DOHH2 (cell line): ENCODE data around the gene HDLBP.

Experiments used
- H3F3A ChIP-seq: fragments of 200-600 bp; sonication (generic), shearing (Covaris generic); 2 replicates; pipeline ENCODE4 v1.6.0; 2016; ENCODE audit warnings: antibody characterized with exemption, mild to moderate bottlenecking; ENCODE audit not compliant: control insufficient read depth, insufficient read depth
- H3K27ac ChIP-seq: fragments of 200-600 bp; sonication (generic); 2 replicates; pipeline ENCODE4 v1.5.1; 2014; ENCODE audit warnings: low read depth, mild to moderate bottlenecking, low read length, moderate library complexity
- H3K27me3 ChIP-seq: fragments of 200-600 bp; sonication (generic); 2 replicates; pipeline ENCODE4 v1.6.1; 2014; ENCODE audit warnings: mild to moderate bottlenecking, low read length, mixed read lengths; ENCODE audit not compliant: control insufficient read depth
- H3K36me3 ChIP-seq: fragments of 200-600 bp; sonication (generic); 2 replicates; pipeline ENCODE4 v1.6.1; 2014; ENCODE audit warnings: mild to moderate bottlenecking, low read length, moderate library complexity, mixed read lengths; ENCODE audit not compliant: control insufficient read depth
- H3K4me1 ChIP-seq: fragments of 200-600 bp; sonication (generic); 2 replicates; pipeline ENCODE4 v1.6.1; 2014; ENCODE audit warnings: mild to moderate bottlenecking, low read length, mixed read lengths; ENCODE audit not compliant: control insufficient read depth
- H3K4me2 ChIP-seq: fragments of 200-600 bp; sonication (generic); 2 replicates; pipeline ENCODE4 v1.6.0; 2014; ENCODE audit warnings: mild to moderate bottlenecking, low read length, moderate library complexity
- H3K4me3 ChIP-seq: fragments of 200-600 bp; sonication (generic); 2 replicates; pipeline ENCODE4 v1.5.1; 2014; ENCODE audit warnings: mild to moderate bottlenecking, low read length, mixed read lengths
- H3K79me2 ChIP-seq: fragments of 200-600 bp; sonication (generic); 2 replicates; pipeline ENCODE4 v1.6.1; 2014; ENCODE audit warnings: mild to moderate bottlenecking, low read length, mixed read lengths; ENCODE audit not compliant: control insufficient read depth
- H3K9me2 ChIP-seq: fragments of 200-600 bp; sonication (generic); replicated peaks from 2 replicates; pipeline ENCODE4 v1.6.1; 2014; ENCODE audit warnings: mild to moderate bottlenecking, low read length, mixed read lengths; ENCODE audit not compliant: control insufficient read depth
- H3K9me3 ChIP-seq: fragments of 200-600 bp; sonication (generic); 2 replicates; pipeline ENCODE4 v1.6.1; 2014; ENCODE audit warnings: antibody characterized with exemption, low read length, mixed read lengths; ENCODE audit not compliant: control insufficient read depth, insufficient read depth
- H4K20me1 ChIP-seq: fragments of 200-600 bp; sonication (generic); 2 replicates; pipeline ENCODE4 v1.6.0; 2014; ENCODE audit warnings: low read depth, mild to moderate bottlenecking, antibody characterized with exemption, low read length, moderate library complexity; ENCODE audit not compliant: control insufficient read depth, insufficient read depth
- CTCF ChIP-seq: fragments of 200-600 bp; sonication (generic); IDR thresholded peaks from one replicate; pipeline ENCODE4 v1.5.1; 2014; ENCODE audit warnings: antibody characterized with exemption, mild to moderate bottlenecking, low read depth, low read length; ENCODE audit not compliant: poor library complexity, severe bottlenecking
- EZH2phosphoT487 ChIP-seq: fragments of 200-600 bp; sonication (generic); IDR thresholded peaks from 2 replicates; pipeline ENCODE4 v1.6.1; 2017; ENCODE audit warnings: borderline replicate concordance, mild to moderate bottlenecking, antibody characterized with exemption, low read length, moderate library complexity, mixed read lengths

HDLBP gene

GRCh38 chr2:241270531-241270930, 44.9 kb downstream of the HDLBP start:
- H3K4me1 ChIP-seq, result peaks cover 20% of the 10 kb centered on the region
- no peak overlapping the region for H3K27ac ChIP-seq

GRCh38 chr2:241269707-241270520, 45.6 kb downstream of the HDLBP start:
- H3K9me2 ChIP-seq, result no peaks in the 10 kb centered on the region
- H3K4me1 ChIP-seq, result peaks cover 20% of the 10 kb centered on the region
- no peak overlapping the region for H3K4me3 ChIP-seq
- H3K79me2 ChIP-seq, result peaks cover 78% of the 10 kb centered on the region
- H4K20me1 ChIP-seq, result peaks cover 11% of the 10 kb centered on the region
- H3K4me2 ChIP-seq, result no peak overlapping the region
- peaks cover 27% of the 10 kb centered on the region for H3K36me3 ChIP-seq
- H3F3A ChIP-seq, result no peaks in the 10 kb centered on the region
- no peak for TF ChIP-seq CTCF
- TF ChIP-seq EZH2phosphoT487, result no peak
- no peaks in the 10 kb centered on the region for H3K9me3 ChIP-seq
- no peaks in the 10 kb centered on the region for H3K27me3 ChIP-seq
- H3K27ac ChIP-seq, result no peak overlapping the region

More at GRCh38 chr2:241270531-241270930, 44.9 kb downstream of the HDLBP start:
- Histone ChIP-seq H4K20me1 (peaks cover 11% of the 10 kb centered on the region), H3K79me2 (peaks cover 84% of the 10 kb centered on the region), H3K27me3 (no peaks in the 10 kb centered on the region), H3F3A (no peaks in the 10 kb centered on the region), H3K36me3 (peaks cover 22% of the 10 kb centered on the region), H3K9me3 (no peaks in the 10 kb centered on the region; the same call in 1 of the 2 replicates), H3K4me2 (no peak overlapping the region), H3K4me3 (no peak overlapping the region), H3K9me2 (no peaks in the 10 kb centered on the region)
- TF ChIP-seq EZH2phosphoT487 (no peak), CTCF (no peak)

DNA sequence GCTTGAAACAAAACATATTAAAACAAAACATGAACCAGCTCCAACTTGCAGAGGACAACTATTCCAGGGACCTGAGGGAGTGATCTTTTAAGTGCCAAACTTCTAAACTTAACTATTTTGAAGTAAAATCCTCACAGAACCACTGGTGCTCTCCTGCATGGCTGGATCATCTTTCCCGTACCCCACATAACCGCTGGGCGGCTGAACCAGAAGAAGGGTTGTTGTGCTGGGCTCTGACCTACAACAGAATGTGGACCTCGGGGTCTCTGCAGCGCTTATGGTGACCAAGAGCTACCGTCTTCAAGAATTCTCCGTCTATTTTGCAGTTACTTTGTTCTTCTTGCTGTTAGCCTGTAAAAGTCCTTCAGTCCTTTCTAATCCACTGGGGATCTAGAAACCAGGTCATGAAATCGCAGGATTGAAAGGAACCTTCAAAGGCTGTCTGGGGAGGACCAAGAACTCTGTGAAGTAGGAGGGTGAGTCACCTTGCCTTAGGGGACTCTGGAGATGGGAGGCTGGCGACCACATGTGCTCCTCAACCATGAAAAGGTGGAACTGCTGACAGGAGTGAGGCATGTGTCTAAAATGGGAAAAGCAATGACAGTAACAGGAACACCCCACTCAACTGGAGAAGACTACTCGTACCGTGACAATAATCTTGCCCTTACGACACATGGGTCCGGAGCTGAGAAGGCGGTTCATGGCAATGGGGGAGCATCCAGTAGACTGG, 46.6 kb downstream of the HDLBP start:
- Histone ChIP-seq H3F3A (no peaks in the 10 kb centered on the region; the same call in 1 of the 2 replicates), H3K36me3 (peaks cover 34% of the 10 kb centered on the region), H3K9me3 (no peaks in the 10 kb centered on the region), H3K9me2 (no peaks in the 10 kb centered on the region), H3K79me2 (peaks cover 68% of the 10 kb centered on the region), H4K20me1 (peaks cover 11% of the 10 kb centered on the region), H3K4me3 (no peak overlapping the region), H3K4me1 (peaks cover 20% of the 10 kb centered on the region), H3K4me2 (no peak overlapping the region), H3K27me3 (no peaks in the 10 kb centered on the region), H3K27ac (no peak overlapping the region)
- TF ChIP-seq EZH2phosphoT487 (no peak), CTCF (no peak)
